ENCODE measurements around the gene SLC12A4.
"Not testable (repeated sequence)": the region's sequence is repeated elsewhere in the genome, so short reads cannot be mapped to it uniquely, and the experiment has no call there.

Gene SLC12A4

DNA sequence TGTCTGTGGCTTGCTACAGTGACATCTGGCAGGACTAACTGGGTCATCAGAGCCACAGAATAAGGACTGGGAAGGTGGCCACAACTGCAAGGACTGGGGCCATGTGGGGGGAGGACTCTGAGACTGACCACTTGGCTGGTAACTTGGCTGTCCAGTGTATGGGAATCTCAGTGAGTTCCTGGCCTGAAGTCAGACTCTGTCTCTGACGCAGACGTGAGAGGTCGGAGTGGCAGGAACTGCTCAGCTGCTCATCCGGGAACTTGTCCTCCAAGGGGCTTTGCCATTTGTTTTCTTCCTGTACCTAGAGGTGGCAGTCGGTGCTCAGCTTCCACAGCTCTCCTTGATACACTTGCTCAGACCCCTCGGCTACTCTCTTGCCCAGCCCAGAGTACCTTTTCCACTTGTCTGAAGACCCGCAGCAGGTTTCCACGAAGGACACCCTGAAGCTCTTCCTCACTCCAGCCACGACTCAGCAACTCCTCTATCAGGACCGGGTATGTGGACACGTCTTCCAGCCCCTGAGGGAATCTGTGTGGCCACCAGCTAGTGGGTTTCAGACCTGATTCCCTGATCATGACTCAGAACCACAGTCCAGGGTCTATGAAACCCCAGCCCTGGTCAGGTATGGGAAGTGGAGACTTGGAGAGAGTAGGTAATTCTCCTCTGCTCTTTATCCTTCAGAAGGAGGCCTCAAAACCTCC lies 19.2 kb upstream of the SLC12A4 start:
- no peak for DNase-seq

DNA sequence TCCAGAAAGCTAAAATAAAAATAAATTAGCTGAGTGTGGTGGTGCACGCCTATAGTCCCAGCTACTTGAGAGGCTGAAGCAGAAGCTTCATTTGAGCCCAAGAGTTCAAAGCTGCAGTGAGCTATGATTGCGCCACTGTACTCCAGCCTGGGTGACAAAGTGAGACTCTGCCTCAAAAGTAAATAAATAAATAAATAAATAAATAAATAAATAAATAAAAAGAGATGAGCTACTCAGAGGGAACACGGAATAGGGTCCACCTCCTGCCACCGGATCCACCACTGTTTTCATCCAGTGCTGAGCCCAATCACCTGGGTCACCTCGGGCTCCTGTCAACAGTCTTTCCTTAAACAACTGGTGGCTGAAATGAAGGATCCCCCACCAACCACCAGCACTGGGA lies 18.5 kb upstream of the SLC12A4 start:
- no peak for DNase-seq

DNA sequence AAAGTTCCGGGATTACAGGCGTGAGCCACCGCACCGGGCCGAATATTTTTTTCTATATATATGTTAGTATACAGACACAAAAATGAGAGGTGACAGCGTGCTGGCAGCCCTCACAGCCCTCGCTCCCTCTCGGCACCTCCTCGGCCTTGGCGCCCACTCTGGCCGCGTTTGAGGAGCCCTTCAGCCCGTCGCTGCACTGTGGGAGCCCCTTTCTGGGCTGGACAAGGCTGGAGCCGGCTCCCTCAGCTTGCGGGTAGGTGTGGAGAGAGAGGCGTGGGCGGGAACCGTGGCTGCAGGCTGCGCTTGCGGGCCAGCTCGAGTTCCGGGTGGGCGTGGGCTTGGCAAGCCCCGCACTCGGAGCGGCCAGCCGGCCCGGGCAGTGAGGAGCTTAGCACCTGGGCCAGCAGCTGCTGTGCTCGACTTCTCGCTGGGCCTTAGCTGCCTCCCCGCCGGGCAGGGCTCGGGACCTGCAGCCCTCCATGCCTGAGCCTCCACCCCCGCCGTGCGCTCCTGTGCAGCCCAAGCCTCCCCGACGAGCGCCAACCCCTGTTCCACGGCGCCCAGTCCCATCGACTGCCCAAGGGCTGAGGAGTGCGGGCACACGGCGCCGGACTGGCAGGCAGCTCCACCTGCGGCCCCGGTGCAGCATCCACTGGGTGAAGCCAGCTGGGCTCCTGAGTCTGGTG lies 13.7 kb upstream of the SLC12A4 start:
- DNase-seq = no peak

DNA sequence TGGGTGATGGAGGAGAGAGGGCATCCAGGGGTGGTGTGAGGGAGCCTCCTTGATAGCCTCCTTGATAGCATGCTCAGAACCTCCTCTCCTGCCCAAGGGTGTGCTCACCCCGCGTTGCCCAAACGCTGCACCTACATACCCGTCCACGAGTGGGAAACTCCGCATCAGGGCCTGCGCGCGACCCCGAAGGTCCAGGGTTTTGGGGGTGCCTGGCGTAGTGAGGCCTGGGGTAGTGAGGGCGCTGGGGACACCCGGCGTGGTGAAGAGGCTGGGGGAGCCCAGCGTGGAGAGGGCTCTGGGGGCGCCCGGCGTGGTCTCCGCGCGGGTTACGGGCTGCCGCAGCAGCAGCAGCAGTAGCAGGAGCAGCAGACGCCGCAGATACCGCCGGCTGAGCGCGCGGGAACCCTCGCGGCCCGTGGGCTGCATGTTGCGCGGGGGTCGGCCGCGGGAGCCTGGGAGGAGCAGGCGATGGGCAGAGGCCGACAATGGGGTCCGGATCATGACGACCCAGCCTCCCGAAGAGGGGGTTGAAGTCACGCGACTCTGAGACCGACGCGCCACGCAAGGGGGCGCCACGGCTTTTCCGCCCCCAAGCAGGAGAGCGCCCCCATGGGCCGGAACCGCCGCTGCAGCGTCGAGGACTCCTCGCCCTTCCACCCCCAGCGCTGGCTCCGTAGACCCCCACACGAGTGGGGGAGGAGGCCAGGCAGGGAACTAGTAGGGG lies 11.7 kb upstream of the SLC12A4 start, which contains the start of gene DPEP3:
TSS of gene DPEP3 (minus strand) at position 545 of the 724 bp plus-strand sequence. CDS start at position 426, 119 bp downstream.
- DNase-seq = no peak

DNA sequence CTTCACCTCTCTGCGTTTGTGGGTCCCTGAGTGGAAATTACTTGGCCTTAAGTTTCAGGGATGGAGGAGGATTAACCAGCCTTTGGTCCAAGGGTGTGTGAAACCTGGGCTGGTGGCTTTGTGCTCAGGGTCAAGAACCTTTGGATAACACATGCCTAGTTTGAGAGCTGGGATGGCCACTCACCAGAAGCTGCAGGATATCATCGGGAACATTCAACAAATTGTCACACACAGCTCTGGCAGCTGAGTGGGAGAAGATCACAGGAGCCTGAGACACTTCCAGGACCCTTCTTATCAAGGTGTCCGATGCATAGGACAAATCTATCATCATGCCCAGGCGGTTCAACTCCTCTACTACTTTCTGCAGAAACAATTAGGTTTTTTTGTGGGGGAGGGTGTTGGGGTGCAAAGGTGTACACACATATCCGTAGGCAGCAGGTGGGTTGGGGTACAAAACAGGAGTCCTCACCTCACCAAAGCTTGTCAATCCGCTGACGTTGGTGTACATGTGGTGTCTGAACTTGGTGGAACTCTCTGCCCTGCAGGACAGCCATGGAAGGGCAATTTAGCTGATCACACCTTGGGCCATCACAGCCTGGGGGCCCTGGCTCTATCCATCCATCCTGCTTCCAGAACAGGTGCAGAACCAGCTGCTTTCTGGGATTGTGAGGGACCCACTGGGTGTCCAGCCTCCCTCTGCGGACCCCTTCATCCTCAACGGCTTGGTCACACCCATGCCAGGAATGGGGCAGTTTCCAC lies 9.2 kb upstream of the SLC12A4 start:
- DNase-seq = no peak

DNA sequence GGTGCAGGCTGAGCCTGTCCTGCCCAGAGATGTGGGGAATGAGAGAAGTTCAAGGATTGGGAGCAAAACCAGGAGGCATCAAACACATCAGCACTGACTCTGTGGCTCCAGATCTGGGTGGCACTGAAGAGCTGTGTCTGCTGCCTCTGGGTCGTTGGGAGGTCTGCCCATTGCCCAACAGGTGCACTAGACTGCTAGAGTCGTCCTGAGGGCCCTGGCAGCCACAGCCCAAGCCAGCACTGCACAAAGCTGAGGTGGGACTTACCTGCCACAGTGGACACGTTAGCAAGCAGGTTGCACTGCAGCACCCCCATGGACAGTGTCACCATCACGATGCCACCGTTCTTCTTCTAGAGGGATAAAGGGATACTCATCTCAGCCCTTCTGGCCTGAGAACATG lies 8.6 kb upstream of the SLC12A4 start:
- no peak for DNase-seq

DNA sequence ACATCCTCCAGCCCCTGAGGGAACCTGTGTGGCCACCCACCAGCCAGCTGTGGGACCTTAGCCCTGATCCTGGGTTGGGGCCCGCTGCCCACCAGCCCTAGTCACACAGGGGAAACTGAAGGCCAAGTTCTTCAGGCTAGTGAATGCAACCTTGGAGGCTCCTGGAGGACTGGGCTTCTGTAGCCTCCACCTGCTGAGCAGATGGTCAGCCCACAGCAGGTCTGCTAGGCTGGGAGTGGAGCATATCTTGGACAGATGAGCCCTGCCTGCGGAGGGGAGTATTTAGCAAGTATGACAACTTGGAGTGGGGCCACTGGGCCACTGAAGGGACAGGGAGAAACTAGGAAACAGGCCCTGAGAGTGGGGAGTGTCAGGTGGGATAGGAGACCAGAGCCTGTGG lies 7.8 kb upstream of the SLC12A4 start:
- DNase-seq = no peak

DNA sequence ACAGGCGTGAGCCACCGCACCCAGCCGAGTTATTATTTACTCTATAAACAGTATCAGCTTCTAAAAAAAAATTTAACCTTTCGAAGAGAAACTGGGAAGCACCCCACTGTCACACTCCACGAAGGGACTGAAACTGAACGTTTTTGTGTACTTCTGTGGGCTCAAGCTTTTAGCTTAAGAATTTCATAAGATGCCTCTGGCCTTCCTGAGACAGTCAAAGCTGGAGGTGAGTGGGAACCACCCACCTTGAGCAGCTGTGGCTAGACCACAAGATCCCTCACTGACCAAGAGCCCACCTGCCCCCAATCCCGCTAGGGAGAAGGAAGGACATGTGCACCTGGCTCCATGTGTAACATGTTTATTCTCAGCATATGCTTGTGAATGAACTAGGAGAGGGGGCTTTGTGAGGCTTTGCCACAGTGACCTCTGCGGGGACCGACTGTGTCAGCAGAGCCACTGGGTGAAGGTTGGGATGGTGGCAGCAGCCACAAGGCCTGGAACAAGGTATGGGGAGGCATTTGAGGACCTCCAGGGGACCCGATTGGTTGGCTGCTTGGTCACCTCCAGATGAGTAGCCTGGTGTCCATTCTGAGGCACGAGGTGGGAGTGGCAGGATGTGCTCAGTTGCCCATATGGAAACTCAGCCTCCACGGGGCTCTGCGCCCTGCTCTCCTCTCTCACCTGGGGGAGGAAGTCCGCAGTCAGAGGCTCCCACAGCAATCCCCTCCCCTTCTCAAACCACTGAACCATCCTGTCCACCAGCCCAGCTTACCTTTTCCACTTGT lies 7.1 kb upstream of the SLC12A4 start:
- DNase-seq = no peak

DNA sequence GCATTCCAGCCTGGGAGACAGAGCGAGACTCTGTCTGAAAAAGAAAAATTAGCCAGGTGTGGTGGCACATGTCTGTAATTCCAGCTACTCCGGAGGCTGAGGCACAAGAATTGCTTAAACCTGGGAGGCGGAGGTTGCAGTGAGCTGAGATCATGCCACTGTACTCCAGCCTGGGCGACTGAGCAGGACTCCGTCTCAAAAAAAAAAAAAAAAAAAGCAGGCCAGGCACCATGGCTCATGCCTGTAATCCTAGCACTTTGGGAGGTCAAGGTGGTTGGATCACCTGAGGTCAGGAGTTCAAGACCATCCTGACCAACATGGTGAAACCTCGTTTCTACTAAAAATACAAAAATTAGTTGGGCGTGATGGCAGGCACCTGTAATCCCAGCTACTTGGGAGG lies 3.8 kb upstream of the SLC12A4 start:
- DNase-seq = not testable (repeated sequence)

DNA sequence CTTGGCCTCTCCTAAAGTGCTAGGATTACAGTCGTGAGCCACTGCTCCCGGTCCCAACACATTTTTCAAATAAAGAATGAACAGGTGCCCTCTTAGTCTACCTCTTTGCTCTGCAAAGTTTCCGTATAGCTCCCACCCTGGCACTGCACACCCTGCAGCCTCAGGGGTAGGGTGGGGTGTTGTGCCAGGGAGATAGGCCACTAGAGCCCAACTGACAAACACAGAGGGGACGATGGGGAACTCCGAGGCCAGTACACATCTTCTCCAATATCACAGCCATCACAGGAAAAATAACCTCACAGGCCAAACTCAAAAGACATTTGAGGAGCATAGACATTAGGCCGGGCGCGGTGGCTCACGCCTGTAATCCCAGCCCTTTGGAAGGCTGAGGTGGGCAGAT lies 2.7 kb upstream of the SLC12A4 start:
- DNase-seq = no peak

DNA sequence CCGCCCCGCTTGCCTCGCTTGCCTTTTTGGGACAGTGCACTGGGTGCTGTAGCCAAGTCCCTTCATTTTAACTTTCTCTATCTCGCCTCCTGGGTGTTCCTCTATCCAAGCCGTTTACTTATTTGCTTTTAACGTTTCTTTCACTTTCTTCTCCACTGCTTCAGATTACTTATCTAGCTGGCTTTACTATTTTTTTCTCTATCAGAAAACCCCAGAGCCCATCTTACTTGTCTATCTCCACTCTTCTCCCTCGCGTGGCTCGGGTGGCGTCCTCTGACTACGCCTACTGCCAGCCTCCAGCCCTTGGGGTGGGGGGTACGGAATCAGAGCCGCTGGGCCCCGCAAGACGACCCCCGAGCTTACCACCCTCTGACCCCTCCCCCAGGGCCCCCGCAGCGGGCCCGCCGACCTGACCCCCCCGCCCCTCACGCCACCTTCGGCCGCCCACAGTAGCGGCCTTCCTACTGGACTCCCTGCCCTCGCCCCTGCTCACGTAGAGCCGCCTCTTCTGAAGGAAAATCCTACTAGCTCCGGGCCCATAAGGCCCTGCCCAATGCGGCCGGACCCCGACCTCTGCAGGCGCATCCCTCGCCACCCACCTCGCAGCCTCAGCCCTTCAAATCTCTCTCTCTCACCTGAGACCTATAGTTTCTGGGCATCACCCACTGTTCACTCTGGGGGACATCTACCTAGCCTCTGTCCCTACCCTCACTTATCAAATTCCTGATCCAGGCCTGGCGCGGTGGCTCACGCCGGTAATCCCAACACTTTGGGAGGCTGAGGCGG lies 1.0 kb upstream of the SLC12A4 start:
- no peak for DNase-seq

DNA sequence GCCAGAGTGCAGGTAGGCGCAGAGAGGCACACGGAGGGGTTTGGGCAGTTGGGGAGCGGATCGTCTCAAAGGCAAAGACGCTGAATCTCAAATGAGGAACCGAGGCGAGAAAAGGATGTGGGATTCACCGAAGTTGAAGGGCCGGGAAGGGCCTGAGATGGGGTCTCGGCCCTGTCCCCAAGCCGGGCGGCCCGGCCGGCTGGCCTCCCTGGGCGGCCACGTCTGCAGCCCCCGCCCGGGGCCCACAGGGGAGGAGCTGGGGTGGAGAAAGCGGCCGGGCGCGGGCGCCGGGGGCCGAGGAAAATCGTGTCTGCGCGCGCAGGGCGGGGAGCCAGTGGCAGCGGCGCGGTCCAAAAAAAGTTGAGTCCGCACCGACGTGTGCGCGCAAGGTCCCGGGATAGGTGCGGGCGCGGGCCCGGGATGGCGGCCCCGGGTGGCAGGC lies 458 bp downstream of the SLC12A4 start:
- no peak for DNase-seq

DNA sequence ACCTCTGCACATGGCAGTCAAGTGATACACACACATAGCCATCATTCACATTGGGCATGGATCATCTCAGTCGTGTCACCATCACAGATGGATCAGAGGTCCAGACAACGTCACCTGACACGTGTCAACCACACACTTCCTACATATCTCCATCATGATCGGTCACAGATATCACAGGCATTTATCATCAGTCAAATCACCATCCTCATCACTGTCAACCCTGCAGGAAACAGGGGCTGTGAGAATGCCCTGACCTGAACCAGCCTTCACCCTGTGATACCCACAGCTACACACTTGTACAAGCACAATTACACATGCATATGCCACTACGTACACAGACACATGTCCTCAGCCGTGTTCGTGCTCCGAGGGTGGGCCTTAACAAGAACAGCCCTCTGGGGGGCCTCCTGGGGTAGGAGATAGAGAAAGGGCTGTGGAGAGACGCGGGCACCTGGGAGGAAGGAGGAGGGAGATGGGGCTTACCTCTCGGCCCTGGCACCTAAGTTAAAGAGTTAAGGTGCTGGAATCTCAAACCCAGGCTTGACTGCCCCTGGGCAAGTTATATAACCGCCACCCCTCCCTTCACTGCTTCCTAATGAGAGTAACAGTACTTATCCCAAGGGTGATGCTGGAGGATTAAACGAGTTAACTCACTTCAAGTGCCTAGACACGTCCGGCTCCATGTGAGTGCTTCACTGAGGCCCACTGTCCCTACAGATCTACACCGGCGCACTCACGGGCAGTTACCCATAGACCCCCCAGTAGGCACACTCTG lies 1.1 kb downstream of the SLC12A4 start:
- no peak for DNase-seq

DNA sequence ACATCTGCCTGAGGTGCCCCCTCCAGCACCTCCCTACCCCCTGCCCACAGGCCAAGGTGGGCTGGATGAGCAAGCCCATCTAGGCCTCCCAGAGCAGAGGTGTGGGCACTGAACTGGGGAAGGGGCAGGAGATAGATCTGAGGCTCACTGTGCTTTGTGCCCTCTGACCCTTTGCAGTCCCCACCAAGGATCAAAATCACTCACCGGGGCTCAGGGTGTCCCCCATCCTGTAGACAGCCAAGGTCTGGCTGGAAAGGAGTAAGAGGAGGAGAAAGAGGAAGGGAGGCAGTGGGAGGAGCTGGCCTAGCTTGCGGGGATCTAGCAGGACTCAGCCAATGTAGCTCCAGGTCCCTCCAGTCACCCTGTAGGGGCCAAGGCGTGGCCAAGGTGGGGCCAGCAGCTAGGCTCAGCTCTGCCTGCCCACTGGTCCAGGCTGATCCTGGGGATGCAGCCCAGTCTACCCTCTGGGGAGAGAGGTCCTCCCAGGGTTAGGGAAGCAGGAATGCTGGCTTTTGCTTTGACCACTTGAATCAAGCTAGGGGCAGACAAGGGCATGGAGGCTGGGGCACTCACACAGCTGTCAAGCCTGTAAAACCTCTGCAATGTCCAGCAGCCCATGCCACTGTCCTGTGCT lies 1.8 kb downstream of the SLC12A4 start:
- DNase-seq = no peak

DNA sequence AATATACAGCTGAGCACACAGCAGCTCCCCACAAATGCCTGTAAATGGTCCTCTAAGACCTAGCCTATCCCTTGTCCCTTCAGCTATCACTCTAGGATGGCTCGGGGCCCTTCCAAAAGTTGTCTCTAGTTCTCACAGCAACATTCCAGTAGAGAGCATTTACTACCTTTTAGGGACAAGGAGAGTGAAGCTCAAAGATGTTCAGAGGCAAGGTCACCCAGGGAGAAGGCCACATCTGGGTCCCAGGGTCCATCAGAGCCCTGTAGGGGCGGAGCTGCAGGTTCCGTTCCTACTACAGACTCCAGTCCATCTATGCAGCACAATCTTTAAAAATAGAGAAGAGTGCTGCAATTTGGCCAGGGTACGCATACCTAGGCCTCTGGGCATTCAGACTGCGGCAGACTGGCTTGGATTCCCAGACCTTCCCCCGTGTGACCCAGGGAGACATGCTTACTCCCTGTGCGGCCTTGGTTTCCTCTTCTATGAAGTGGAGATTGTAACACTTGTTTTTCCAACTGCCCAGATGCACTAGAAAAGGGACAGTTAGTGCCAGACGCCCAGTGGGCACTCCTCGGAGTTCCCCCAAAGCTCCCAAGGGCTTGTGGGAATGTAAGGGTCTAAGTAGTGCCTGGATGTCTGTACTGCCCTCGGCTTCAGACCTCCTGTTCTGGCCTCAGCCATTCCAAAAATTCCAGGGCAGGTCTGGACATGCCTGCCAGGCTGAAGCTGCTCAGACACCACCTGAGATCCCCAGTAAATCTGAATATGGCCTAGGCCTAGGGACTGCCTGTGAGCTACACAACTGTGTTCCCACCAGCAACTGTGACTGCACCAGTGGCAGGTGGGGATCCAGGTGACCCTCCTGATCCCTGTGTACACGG lies 2.5 kb downstream of the SLC12A4 start:
- DNase-seq = no peak

DNA sequence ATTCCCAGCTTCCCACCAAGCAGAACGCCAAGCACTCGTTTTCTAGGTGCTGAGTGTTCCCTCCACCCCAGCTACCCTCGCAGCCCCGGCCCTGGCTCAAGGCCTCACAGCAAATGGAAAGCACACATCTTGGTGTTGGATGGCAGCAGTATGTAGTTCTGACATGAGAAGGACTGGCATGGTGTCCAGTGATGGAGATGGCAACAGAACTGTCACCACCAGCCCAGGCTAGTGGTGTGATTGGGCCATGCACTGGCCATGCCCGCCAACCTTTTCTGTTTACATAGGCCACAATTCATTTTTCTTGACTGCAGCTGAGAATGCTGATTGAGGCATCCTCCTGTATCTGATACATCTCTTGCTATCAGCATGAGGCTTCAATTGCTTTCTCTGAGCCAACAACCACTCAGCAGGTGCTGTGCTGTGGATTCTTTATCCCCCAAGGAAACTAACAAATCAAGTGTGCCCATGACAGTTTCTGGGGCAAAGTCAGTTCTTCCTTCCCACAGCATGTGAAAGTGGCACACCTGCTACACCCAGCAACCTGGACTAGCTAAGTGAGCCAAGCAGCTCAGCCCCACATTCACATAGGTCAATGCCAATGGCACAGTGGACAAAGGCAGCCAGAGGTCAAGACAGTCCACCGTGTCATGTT lies 3.8 kb downstream of the SLC12A4 start:
- no peak for DNase-seq

DNA sequence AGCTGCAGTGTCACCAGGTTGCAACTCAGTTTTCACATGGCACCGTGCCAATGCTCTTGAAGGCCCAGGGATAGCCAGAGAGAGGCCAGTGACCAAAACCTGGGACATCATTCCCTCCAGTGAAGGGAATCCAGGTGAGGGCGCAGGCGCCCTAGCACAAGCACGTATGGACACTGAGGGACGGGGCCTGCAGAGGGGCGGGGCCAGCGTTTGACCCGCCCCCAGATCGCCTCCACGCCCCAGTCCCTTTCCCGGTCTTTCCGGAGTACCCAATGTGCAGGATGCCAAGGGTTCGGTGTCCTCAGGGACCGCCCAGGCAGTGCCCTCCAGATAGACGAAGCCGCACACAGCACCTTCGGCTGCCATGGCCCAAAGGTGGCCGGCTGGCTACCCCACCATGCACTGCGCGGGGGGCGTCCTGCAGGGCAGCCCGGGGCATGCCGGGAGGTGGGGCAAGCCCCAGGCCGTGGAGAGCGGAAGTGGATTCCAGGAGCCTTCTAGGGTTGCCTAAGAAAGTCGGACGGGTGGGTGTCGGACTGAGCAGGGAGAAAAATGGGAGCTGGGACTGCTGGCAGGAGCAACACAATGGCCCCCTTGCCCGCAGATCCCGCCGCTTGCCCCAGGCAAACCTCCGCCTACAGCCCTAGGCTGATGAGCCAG lies 4.6 kb downstream of the SLC12A4 start:
- no peak for DNase-seq

DNA sequence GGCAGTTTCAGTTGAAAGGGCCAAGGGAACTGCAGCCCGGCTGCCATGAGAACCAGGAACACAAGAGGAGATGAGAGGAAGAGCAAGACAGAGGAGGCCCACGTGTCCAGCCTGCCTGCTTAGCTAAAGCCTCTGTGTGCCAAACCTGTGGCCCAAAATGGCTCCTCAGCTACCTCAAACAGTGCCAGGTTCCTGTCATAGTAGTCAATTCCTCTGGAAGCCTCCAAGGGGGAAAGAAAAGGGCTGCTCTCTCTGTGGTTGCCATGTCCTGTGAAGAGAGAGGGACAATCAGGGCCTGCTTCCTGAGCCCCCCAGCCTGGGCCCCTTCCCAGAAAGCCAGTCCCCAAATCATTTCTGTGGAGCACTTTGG lies 5.2 kb downstream of the SLC12A4 start:
- DNase-seq = no peak
